Astrocyte of the cerebellum (primary cell): ENCODE measurements around the gene UBE2Z.

ENCODE experiments used
- DNase-seq: peaks from one replicate; pipeline ENCODE4 v3.0.0-alpha.2; 2011; ENCODE audit warnings: low read depth
- H3K4me3 ChIP-seq: 2 replicates; pipeline ENCODE4 v1.5.1; 2011; ENCODE audit warnings: mild to moderate bottlenecking, low read depth, low read length, moderate library complexity
- CTCF ChIP-seq: IDR thresholded peaks from 2 replicates; pipeline ENCODE4 v1.5.1; 2012; ENCODE audit warnings: low read length, low read depth, moderate library complexity, mild to moderate bottlenecking; ENCODE audit errors: missing control alignments
- in situ Hi-C: cut with HindIII; loops from 2 replicates; pipeline ENCODE4 v1.10.0; 2017; ENCODE audit warnings: low sequenced_read_pairs

UBE2Z gene

GRCh38 chr17:48883171-48883570, 25.0 kb upstream of the UBE2Z start:
- no peak for TF ChIP-seq CTCF
- in situ Hi-C loops, result loop anchor here (5.0 kb wide), 1 partner anchor 81 kb away; no protein-coding TSS in a partner anchor
- no peak overlapping the region for H3K4me3 ChIP-seq
- no peak for DNase-seq

- no peak for DNase-seq
- no peak overlapping the region for H3K4me3 ChIP-seq
- no peak for TF ChIP-seq CTCF
- in situ Hi-C loops, result no loop called here
Measured at GRCh38 chr17:48890086-48890485, 18.1 kb upstream of the UBE2Z start.

GRCh38 chr17:48892940-48893645, 15.1 kb upstream of the UBE2Z start:
- TF ChIP-seq CTCF, result no peak
- H3K4me3 ChIP-seq, result peak overlapping the region; percentile 96
- no peak for DNase-seq
- in situ Hi-C loops, result no loop called here

GRCh38 chr17:48893646-48894508, 14.3 kb upstream of the UBE2Z start:
- H3K4me3 ChIP-seq, result peak overlapping the region; percentile 96
- DNase-seq, result no peak
- TF ChIP-seq CTCF, result no peak
- in situ Hi-C loops, result no loop called here

- in situ Hi-C loops, result no loop called here
- no peak overlapping the region for H3K4me3 ChIP-seq
- DNase-seq, result no peak
- TF ChIP-seq CTCF, result no peak
Measured at GRCh38 chr17:48894886-48895285, 13.3 kb upstream of the UBE2Z start.

- no peak overlapping the region for H3K4me3 ChIP-seq
- no peak for DNase-seq
- no peak for TF ChIP-seq CTCF
- in situ Hi-C loops, result no loop called here
Measured at GRCh38 chr17:48901241-48901640, 7.0 kb upstream of the UBE2Z start.
